Measurements from ENCODE around the gene FAM20B. TPM values are rescaled to one million over a fixed set of nuclear protein-coding genes. Genes with fewer than 3 reads are reported as not detected.

The FAM20B gene
- total and polyA plus RNA-seq, 2 of the 8 experiments (the other 6 are each of a cell fraction or from before 2014, with no cell fraction given), result 8.3 to 36.6 TPM

GRCh38 chr1:179094818-179095217, 69.1 kb downstream of the FAM20B start:
- H3K9ac ChIP-seq (replicated peaks in 1 of 4; ENCODE audit: extremely low read depth in 1 of 4, low read depth in 3 of 4, low read length in 3 of 4), result no peak overlapping the region
- FAIRE-seq, result no peak
- H3K23me2 ChIP-seq (ENCODE audit: low read depth, low read length), result no peaks in the 10 kb centered on the region
- no peak for DNase-seq (ENCODE audit: low read depth in 1 of 2, low spot score in 2 of 2)
- POLR2A ChIA-PET (ENCODE audit: partially characterized antibody), result no interaction called here
- H3K9me3 ChIP-seq (ENCODE audit: insufficient read depth in 2 of 2, low read depth in 1 of 2, low read length in 1 of 2), result no peaks in the 10 kb centered on the region
- H4K91ac ChIP-seq (replicated peaks; ENCODE audit: insufficient read length, low read length), result no peak overlapping the region
- no peak overlapping the region for H3K14ac ChIP-seq (ENCODE audit: insufficient read length)
- no peak overlapping the region for H3K4me3 ChIP-seq (ENCODE audit: extremely low read depth in 1 of 4, insufficient read depth in 2 of 4, low read depth in 3 of 4, low read length in 4 of 4)
- H4K5ac ChIP-seq (ENCODE audit: insufficient read length, low read depth, low read length), result no peak overlapping the region
- no peak overlapping the region for H3K23ac ChIP-seq (ENCODE audit: insufficient read length)
- no peak overlapping the region for H3K27ac ChIP-seq (ENCODE audit: low read depth, low read length)
- no peak for TF ChIP-seq BCL11A (IDR thresholded peaks at IDR 0.05; ENCODE audit: low read depth in 2 of 2, low read length in 2 of 2)
- TF ChIP-seq SIN3A (conservative IDR thresholded peaks at IDR 0.05 in 1 of 2, IDR thresholded peaks at IDR 0.05 in 1 of 2; ENCODE audit: low read depth in 1 of 2, low read length in 2 of 2), result no peak
- peaks cover 0 to 10% of the 10 kb centered on the region in 2 experiments; a peak in 1 of 4 replicates for H3K79me2 ChIP-seq (ENCODE audit: control insufficient read depth in 1 of 2, insufficient read depth in 2 of 2, low read length in 2 of 2)
- no peak overlapping the region for H3K4ac ChIP-seq (replicated peaks; ENCODE audit: insufficient read length, low read depth, low read length)
- H3K18ac ChIP-seq (ENCODE audit: extremely low read depth, low read length), result no peak overlapping the region
- H2AK5ac ChIP-seq (ENCODE audit: low read depth, low read length), result no peak overlapping the region
- no peak overlapping the region for H2AFZ ChIP-seq (ENCODE audit: low read length)
- H3K56ac ChIP-seq (replicated peaks; ENCODE audit: insufficient read length, low read depth, low read length), result no peak overlapping the region
- no peak overlapping the region for H3K4me2 ChIP-seq (ENCODE audit: insufficient read depth in 1 of 2, low read depth in 2 of 2, low read length in 2 of 2)
- no peak overlapping the region for H2BK20ac ChIP-seq (ENCODE audit: low read length)
- H4K20me1 ChIP-seq (replicated peaks in 1 of 2; ENCODE audit: control insufficient read depth in 1 of 2, insufficient read depth in 2 of 2, low read length in 2 of 2), result peaks cover 2 to 5% of the 10 kb centered on the region in 2 experiments
- peaks cover 9 to 42% (median 32%) of the 10 kb centered on the region in 4 experiments for H3K36me3 ChIP-seq (ENCODE audit: control insufficient read depth in 2 of 4, insufficient read depth in 4 of 4, low read length in 3 of 4)
- H3K4me1 ChIP-seq (replicated peaks in 1 of 4; ENCODE audit: control insufficient read depth in 3 of 4, insufficient read depth in 4 of 4, low read length in 3 of 4), result peaks cover 0 to 4% (median 0%) of the 10 kb centered on the region in 4 experiments; a peak in 2 of 7 replicates
- H3K27me3 ChIP-seq (replicated peaks in 1 of 4; ENCODE audit: control insufficient read depth in 3 of 4, extremely low read depth in 1 of 4, insufficient read depth in 3 of 4, low read length in 3 of 4), result no peaks in the 10 kb centered on the region
- no peak overlapping the region for H2BK12ac ChIP-seq (ENCODE audit: low read depth, low read length)
- no peak overlapping the region for H2BK120ac ChIP-seq (replicated peaks; ENCODE audit: low read depth, low read length)
- no peak overlapping the region for H4K8ac ChIP-seq (ENCODE audit: extremely low read depth, insufficient read depth, low read length)
- 86% methylated on average over 5 of the region's 5 CpGs; no CpG with 5 or more reads in 1 of the 2 experiments for WGBS, 2 experiments (ENCODE audit: extremely low coverage in 1 of 2, insufficient coverage in 1 of 2, insufficient read length in 1 of 2, insufficient replicate concordance in 2 of 2, low coverage in 1 of 2, low lambda C conversion rate in 2 of 2, missing lambda C conversion rate in 1 of 2)
- H3K79me1 ChIP-seq (ENCODE audit: low read depth, low read length), result peaks cover 4% of the 10 kb centered on the region; the same call in 1 of the 2 replicates
- CTCF ChIA-PET (ENCODE audit: partially characterized antibody), result interaction anchor here (0.9 to 2.0 kb wide), 3 partner anchors 11 to 22 kb away, joined by 3 to 5 read pairs (median 4); no protein-coding TSS in a partner anchor
- H2BK15ac ChIP-seq (ENCODE audit: low read length), result no peak overlapping the region
- H2BK5ac ChIP-seq (ENCODE audit: low read depth, low read length), result no peak overlapping the region
